NCI-H345 (cell line): ENCODE results near the gene SLC9A2.

Experiments
- DNase-seq: peaks from one replicate; lab custom pipeline; 2025; lab: John Stamatoyannopoulos, UW

The SLC9A2 gene

DNA sequence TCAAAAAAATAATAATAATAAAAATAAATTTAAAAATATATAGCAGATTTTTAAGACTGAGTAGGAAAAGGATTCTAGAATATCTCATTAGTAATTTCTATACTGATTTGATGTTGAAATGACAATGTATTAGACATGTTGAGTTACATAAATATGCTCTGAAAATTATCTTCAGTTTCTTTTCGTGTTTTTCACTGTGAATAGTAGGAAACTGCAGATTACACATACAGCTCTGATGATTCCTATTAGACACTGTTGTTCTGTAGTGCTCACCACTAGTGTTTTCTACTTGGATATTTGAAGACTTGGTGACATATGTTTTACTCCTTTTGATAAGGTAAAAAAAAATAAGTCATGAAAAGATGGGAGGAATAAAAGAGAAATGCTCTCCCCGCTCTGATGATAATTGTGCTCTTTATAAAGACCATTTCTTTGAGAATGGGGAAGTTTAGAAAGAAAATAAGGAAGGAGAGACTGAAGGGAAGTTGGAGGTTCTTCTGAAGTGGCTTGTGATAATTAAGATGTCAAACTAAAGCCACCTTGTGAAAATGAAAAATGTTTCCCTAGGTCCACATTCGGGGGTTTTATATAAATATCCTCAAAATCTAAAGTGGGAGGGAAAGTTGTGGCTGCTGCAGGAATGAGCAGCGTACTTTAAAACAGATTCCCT lies 52.9 kb downstream of the SLC9A2 start:
- DNase-seq: no peak

- DNase-seq: no peak
Observed at GRCh38 chr2:102674370-102674769, 55.0 kb downstream of the SLC9A2 start.

DNA sequence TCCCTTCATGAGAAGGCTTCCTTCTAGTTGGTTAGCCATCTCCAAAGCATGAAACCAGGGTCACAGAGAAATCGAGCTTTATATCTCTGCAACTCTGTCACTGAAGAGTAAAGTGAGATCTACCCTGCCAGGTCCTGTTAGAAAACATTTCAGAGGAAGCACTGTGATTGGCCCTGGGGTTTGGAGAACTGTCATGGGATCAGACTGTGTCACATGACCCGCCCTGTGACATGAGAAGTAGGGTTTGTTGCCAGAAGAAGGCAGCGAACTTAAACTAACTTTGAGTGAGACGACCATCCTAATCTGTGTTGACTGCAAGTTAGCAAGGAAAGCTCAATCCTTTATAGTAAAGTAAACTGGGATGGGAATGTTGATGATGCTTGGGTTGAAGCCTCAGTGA lies 55.5 kb downstream of the SLC9A2 start:
- DNase-seq: no peak

- DNase-seq: no peak
Observed at GRCh38 chr2:102677244-102678215, 58.2 kb downstream of the SLC9A2 start.

GRCh38 chr2:102678442-102678841 lies 59.1 kb downstream of the SLC9A2 start:
- no peak for DNase-seq

DNA sequence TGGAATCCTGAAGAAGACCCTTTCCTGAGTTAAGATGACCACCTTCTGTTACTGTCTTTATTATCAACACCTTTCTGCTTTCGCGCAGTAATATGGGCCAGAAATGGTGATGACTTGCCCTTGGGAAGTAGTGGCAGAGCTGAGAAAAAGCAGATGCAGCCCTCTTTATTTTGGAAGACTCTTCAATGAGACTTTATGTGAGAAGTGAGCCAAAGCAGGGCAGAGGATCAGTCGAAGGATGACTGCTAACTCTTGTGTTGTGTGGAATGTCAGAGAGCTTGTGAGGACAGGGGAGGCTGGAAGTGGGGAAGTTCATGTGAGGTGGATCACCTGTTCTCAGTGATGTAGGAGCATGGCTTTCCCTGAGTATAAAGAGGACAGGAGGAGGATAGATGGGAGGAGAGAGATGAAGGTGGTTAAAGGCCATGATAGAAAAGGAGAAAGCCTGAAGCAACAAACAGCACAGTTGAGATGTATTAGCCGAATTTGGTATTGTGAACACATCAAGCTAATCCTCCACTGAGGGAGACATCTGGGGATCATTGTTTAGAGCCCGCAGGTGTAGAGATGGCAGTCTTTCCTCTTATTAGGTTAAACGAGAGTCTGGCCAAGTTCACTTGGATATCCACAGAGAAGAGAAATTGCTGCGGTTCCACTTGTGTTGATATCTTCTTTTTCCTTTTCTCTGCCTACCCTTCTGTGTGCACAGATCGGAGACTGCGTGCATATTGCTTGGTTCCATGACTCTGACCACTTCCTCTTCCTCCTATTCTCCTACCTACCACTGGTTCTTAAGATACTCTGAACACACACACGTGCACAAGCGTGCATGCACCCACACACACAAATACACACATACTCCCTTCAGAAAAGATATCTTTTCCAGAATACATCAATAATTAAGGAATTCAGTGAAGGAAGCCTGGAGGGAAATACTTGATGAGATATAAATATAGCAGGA lies 67.4 kb downstream of the SLC9A2 start:
- no peak for DNase-seq

DNA sequence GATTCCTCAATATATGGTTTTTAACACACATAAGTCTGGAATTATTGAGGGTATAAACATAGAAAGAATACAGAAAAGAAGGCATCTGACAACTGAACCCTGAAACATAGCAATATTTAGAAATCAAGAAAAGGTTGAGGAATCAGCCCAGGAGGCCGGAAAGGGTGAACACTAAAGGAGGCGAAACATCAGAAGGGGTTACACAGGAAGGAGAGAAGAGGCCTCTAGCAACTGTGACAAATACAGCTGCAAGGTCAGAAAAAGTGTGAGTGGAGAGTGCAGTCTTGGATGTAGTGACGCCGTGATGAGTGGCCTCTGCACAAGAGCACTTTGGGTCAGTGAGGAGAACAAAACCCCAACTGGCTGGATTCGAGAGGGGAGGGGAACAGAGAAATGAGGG lies 70.7 kb downstream of the SLC9A2 start:
- DNase-seq: no peak

GRCh38 chr2:102696463-102696862 lies 77.1 kb downstream of the SLC9A2 start:
- no peak for DNase-seq

- peak; percentile 19 for DNase-seq
Observed at GRCh38 chr2:102698369-102699111, 79.2 kb downstream of the SLC9A2 start.

DNA sequence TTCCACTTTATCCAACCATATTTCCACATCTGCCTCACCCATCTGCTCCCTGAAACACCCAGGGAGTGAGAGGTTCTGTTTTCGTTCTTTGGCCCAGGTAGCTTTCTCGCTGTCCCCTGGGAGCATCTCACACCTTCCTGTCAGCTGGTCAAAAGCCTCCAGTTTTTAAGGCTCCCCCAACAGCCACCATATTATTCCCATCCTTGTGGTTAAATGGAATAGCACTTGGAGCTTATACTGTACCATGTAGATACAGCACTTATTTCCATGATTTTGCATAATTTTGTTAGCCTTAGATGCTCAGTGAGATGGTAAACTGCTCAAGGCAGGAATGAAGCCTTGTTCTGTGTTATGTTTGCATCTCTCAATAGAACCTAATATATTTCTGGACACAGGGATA lies 84.0 kb downstream of the SLC9A2 start:
- no peak for DNase-seq

GRCh38 chr2:102703748-102704147 lies 84.4 kb downstream of the SLC9A2 start:
- peak; percentile 23 for DNase-seq

- no peak for DNase-seq
Observed at GRCh38 chr2:102704531-102704930, 85.2 kb downstream of the SLC9A2 start.

GRCh38 chr2:102707796-102708695 lies 88.7 kb downstream of the SLC9A2 start:
- no peak for DNase-seq

DNA sequence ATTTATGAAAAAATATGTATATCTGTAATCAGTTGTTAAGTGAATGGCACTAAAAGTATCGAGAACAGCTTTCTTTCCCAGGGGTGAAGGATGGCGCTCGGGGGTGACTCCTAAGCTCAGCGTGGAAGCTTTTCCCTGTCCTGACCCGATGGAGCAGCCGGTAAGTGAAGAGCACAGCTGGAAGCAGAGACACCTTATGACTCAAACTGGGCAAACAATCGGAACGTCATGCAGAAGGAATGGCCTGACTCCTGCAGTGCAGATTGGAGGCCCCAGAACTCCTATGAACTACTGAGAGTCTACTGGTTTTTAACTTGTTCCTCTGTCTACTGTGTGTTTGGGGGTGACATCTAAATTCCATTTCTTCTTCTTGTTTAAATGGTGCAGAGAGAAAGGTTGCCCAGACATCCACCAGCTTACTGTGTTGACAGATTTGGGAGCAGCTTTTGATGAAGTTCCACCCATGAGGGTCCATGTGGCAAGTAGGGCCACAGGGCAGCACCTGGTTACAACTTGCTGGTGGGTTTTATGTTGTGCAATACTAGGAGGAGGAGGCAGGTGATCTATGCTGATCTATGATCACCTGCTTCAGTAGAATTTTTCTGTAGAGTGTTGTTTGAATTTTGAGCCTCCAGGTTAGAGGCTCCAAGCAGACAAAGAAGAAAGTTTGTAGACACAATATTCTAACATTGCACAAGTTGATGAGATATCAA lies 89.7 kb downstream of the SLC9A2 start:
- DNase-seq: no peak

DNA sequence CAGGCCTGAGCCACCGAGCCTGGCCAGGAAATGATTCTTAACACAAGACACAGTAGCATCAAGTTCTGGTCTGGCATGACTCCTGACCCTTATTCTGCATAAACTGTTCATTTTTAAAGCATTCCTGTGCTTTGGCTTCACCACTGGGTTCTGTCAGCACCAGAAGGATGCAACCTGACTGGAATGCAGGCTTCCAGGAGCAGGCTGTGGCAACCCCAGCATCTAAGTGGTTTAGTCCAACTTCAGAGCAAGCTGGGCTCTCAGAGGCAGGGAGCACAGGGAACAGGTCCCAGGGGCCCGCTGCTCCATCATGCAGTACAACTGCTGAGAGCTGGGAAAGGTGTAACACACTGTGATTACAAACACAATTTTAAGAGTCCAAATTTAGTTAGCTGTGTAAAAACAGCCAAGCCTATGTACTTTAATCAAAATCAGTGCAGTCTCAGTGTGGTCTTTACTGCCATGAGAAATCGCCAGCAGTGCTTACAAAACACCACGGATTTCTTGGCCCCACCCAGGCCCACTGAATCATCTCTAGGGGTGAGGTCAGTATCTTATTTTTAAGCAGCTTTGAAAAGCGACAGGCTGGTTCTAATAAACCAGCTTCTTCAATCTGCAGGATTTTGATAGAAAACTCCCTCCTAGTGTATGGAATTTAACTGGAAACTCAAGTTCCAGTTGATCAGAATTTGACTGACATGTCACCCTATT lies 98.1 kb downstream of the SLC9A2 start:
- no peak for DNase-seq

- no peak for DNase-seq
Observed at GRCh38 chr2:102718387-102719316, 99.3 kb downstream of the SLC9A2 start.

DNA sequence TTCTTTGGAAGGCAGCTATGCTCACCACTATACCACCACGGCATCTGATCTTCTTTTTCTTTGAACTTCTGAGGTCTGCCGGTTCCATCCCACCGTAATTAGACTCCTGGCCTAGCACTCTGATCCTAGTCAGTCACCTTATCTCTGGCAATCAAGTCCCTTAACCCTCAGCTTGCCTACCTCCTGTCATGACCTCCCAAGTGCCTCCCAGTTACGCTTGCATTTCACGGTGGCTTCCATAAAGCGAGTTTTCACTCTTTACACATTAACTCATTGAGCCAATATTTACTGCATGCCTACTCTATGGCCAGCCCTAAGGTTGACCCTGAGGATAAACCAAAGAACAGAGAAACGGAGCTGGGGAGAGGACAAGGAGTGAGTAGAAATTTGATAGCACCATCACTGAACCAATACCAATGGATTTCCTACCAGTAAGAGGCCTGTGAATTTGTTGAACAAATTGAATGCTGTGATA lies 104.7 kb downstream of the SLC9A2 start:
- DNase-seq: no peak

DNA sequence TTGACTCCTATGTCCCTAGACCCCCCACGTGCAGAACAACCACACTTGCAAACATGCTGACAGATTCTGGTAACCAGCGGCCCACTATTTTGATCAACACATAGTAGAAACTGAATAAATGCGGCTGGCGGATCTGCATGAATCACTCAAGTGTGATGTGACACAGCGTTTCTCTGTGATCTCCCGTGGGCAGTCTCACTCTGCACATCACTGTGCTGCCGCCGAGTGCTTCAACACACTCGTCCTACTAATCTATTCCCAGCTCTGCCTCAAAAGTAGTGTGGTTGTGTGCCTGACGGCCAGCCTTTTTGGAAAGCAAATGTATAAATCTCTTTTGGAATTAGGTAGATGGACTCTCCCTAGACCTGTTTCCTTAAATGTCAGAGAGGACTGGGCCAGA lies 105.2 kb downstream of the SLC9A2 start:
- DNase-seq: no peak
